ENCODE results near the gene PSTK.

GRCh38 chr10:122974023-122974422, 6.2 kb upstream of the PSTK start:
- TF ChIP-seq EZH2 (IDR thresholded peaks at IDR 0.05; ENCODE audit: borderline replicate concordance) (no peak), CTCF (IDR thresholded peaks at IDR 0.05; ENCODE audit: poor library complexity) (no peak)
